Measurements from ENCODE around the gene ADGRD1. TPM values are rescaled to one million over a fixed set of nuclear protein-coding genes. Genes with fewer than 3 reads are reported as not detected.

ADGRD1 gene
- total and polyA plus RNA-seq, 2 of the 8 experiments (the other 6 are each of a cell fraction or from before 2014, with no cell fraction given), result 0.36 to 0.48 TPM

- no peaks in the 10 kb centered on the region for H3K4me1 ChIP-seq (replicated peaks in 1 of 4; ENCODE audit: control insufficient read depth in 3 of 4, insufficient read depth in 4 of 4, low read length in 3 of 4)
- no peaks in the 10 kb centered on the region for H3K36me3 ChIP-seq (ENCODE audit: control insufficient read depth in 2 of 4, insufficient read depth in 4 of 4, low read length in 3 of 4)
- no peak overlapping the region for H2BK5ac ChIP-seq (ENCODE audit: low read depth, low read length)
- H4K20me1 ChIP-seq (replicated peaks in 1 of 2; ENCODE audit: control insufficient read depth in 1 of 2, insufficient read depth in 2 of 2, low read length in 2 of 2), result no peaks in the 10 kb centered on the region
- no peak overlapping the region for H4K91ac ChIP-seq (replicated peaks; ENCODE audit: insufficient read length, low read length)
- ChIA-PET CTCF (ENCODE audit: partially characterized antibody) (interaction anchor here (0.6 kb wide), 1 partner anchor 1027 kb away, joined by 3 read pairs; no protein-coding TSS in a partner anchor), POLR2A (ENCODE audit: partially characterized antibody) (no interaction called here)
- FAIRE-seq (no peak), DNase-seq (ENCODE audit: low read depth in 1 of 2, low spot score in 2 of 2) (no peak)
- no peak overlapping the region for H3K56ac ChIP-seq (replicated peaks; ENCODE audit: insufficient read length, low read depth, low read length)
- H4K5ac ChIP-seq (ENCODE audit: insufficient read length, low read depth, low read length), result no peak overlapping the region
- no peak overlapping the region for H3K9ac ChIP-seq (replicated peaks in 1 of 4; ENCODE audit: extremely low read depth in 1 of 4, low read depth in 3 of 4, low read length in 3 of 4)
- H3K4me3 ChIP-seq (ENCODE audit: extremely low read depth in 1 of 4, insufficient read depth in 2 of 4, low read depth in 3 of 4, low read length in 4 of 4), result no peak overlapping the region
- H3K27ac ChIP-seq (ENCODE audit: low read depth, low read length), result no peak overlapping the region
- H3K79me1 ChIP-seq (ENCODE audit: low read depth, low read length), result no peaks in the 10 kb centered on the region
- 91% methylated on average over 11 of the region's 11 CpGs; no CpG with 5 or more reads in 1 of the 2 experiments for WGBS, 2 experiments (ENCODE audit: extremely low coverage in 1 of 2, insufficient coverage in 1 of 2, insufficient read length in 1 of 2, insufficient replicate concordance in 2 of 2, low coverage in 1 of 2, low lambda C conversion rate in 2 of 2, missing lambda C conversion rate in 1 of 2)
- no peaks in the 10 kb centered on the region for H3K23me2 ChIP-seq (ENCODE audit: low read depth, low read length)
- no peak overlapping the region for H2AFZ ChIP-seq (ENCODE audit: low read length)
- H3K23ac ChIP-seq (ENCODE audit: insufficient read length), result no peak overlapping the region
- no peak overlapping the region for H2BK20ac ChIP-seq (ENCODE audit: low read length)
- H2BK12ac ChIP-seq (ENCODE audit: low read depth, low read length), result no peak overlapping the region
- no peaks in the 10 kb centered on the region for H3K79me2 ChIP-seq (ENCODE audit: control insufficient read depth in 1 of 2, insufficient read depth in 2 of 2, low read length in 2 of 2)
- H3K4me2 ChIP-seq (ENCODE audit: insufficient read depth in 1 of 2, low read depth in 2 of 2, low read length in 2 of 2), result no peak overlapping the region
- H3K27me3 ChIP-seq (replicated peaks in 1 of 4; ENCODE audit: control insufficient read depth in 3 of 4, extremely low read depth in 1 of 4, insufficient read depth in 3 of 4, low read length in 3 of 4), result no peaks in the 10 kb centered on the region
- H2BK15ac ChIP-seq (ENCODE audit: low read length), result no peak overlapping the region
- no peaks in the 10 kb centered on the region for H3K9me3 ChIP-seq (ENCODE audit: insufficient read depth in 2 of 2, low read depth in 1 of 2, low read length in 1 of 2)
- H2AK5ac ChIP-seq (ENCODE audit: low read depth, low read length), result no peak overlapping the region
- H3K14ac ChIP-seq (ENCODE audit: insufficient read length), result no peak overlapping the region
- no peak overlapping the region for H3K4ac ChIP-seq (replicated peaks; ENCODE audit: insufficient read length, low read depth, low read length)
- H3K18ac ChIP-seq (ENCODE audit: extremely low read depth, low read length), result no peak overlapping the region
- H4K8ac ChIP-seq (ENCODE audit: extremely low read depth, insufficient read depth, low read length), result no peak overlapping the region
- H2BK120ac ChIP-seq (replicated peaks; ENCODE audit: low read depth, low read length), result no peak overlapping the region
- TF ChIP-seq, protein P1, sequence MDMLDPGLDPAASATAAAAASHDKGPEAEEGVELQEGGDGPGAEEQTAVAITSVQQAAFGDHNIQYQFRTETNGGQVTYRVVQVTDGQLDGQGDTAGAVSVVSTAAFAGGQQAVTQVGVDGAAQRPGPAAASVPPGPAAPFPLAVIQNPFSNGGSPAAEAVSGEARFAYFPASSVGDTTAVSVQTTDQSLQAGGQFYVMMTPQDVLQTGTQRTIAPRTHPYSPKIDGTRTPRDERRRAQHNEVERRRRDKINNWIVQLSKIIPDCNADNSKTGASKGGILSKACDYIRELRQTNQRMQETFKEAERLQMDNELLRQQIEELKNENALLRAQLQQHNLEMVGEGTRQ (IDR thresholded peaks at IDR 0.05; ENCODE audit: low read length), result no peak
- no peak for TF ChIP-seq KDM4A (IDR thresholded peaks at IDR 0.05; ENCODE audit: low read depth, low read length, severe bottlenecking)
- no peak for TF ChIP-seq MAX (IDR thresholded peaks at IDR 0.05)
- TF ChIP-seq TAF1 (IDR thresholded peaks at IDR 0.05; ENCODE audit: low read depth, low read length), result no peak
- TF ChIP-seq E2F6 (IDR thresholded peaks at IDR 0.05), result no peak
- no peak for TF ChIP-seq CREB1 (IDR thresholded peaks at IDR 0.05)
- TF ChIP-seq SIX5 (IDR thresholded peaks at IDR 0.05; ENCODE audit: low read depth, low read length), result no peak
- TF ChIP-seq ZNF274 (IDR thresholded peaks at IDR 0.05; ENCODE audit: borderline replicate concordance, extremely low read depth, low read length), result no peak
- no peak for TF ChIP-seq GTF2F1 (IDR thresholded peaks at IDR 0.05; ENCODE audit: borderline replicate concordance, low read depth, low read length)
- TF ChIP-seq CTBP2 (IDR thresholded peaks at IDR 0.05; ENCODE audit: borderline replicate concordance, insufficient read depth, insufficient read length, low read length), result no peak
- no peak for TF ChIP-seq NANOG (IDR thresholded peaks at IDR 0.05; ENCODE audit: insufficient read depth, low read depth, low read length, poor library complexity, severe bottlenecking)
Measured at GRCh38 chr12:131057722-131058515, 104.2 kb downstream of the ADGRD1 start.

Measured in H1 (cell line).